Sigmoid colon (tissue), 7 donors: ENCODE measurements around the gene DKC1. TPM values are rescaled to one million over a fixed set of nuclear protein-coding genes. Genes with fewer than 3 reads are reported as not detected.

Experiments used
- DNase-seq: peaks from one replicate; pipeline ENCODE4 v3.0.0-alpha.2; 2019
- H3K27ac ChIP-seq, 4 donors: fragments of 200-600 bp; sonication (generic); one replicate each; pipeline ENCODE4 v1.5.1; 2016 to 2019; ENCODE audit warnings: mild to moderate bottlenecking in 1 of 4
- H3K27me3 ChIP-seq, 3 donors: fragments of 200-600 bp; sonication (generic); one replicate each; pipeline ENCODE4 v1.5.1; 2019; ENCODE audit warnings: mild to moderate bottlenecking in 1 of 3
- H3K36me3 ChIP-seq, 4 donors: fragments of 200-600 bp; sonication (generic); one replicate each; pipeline ENCODE4 v1.5.1; 2016 to 2019
- H3K4me1 ChIP-seq, 4 donors: fragments of 200-600 bp; sonication (generic); one replicate each; pipeline ENCODE4 v1.5.1; 2017 to 2019
- H3K4me3 ChIP-seq, 4 donors: fragments of 200-600 bp; sonication (generic); one replicate each; pipeline ENCODE4 v1.5.1; 2017 to 2019; ENCODE audit warnings: mild to moderate bottlenecking in 2 of 4, moderate library complexity in 1 of 4
- H3K9me3 ChIP-seq, 4 donors: fragments of 200-600 bp in 3 of 4; sonication (generic) in 3 of 4; one replicate each; pipeline versions ENCODE4 v1.5.1 to v1.6.1; 2013 to 2019
- CTCF ChIP-seq, 4 experiments: fragments of 450-650 bp in 3 of 4; fragments of 200-600 bp in 1 of 4; IDR thresholded peaks; one replicate each; pipeline ENCODE4 v1.5.1; 2016 to 2019; ENCODE audit warnings: antibody characterized with exemption in 4 of 4, mild to moderate bottlenecking in 3 of 4, moderate library complexity in 2 of 4
- EP300 ChIP-seq, 4 donors: sonication (generic); formaldehyde crosslinking; IDR thresholded peaks; one replicate each; pipeline ENCODE4 v1.6.1; 2017; ENCODE audit warnings: antibody characterized with exemption in 4 of 4
- POLR2A ChIP-seq, 2 donors: fragments of 450-650 bp; IDR thresholded peaks; one replicate each; pipeline ENCODE4 v1.6.1; 2016; ENCODE audit warnings: antibody characterized with exemption in 2 of 2, mild to moderate bottlenecking in 2 of 2, moderate library complexity in 2 of 2
- POLR2AphosphoS5 ChIP-seq, 4 donors: sonication (generic); formaldehyde crosslinking; IDR thresholded peaks; one replicate each; pipeline ENCODE4 v1.6.1; 2017; ENCODE audit warnings: antibody characterized with exemption in 4 of 4
- WGBS, 2 donors: extraction: QIAGEN DNeasy Blood & Tissue Kit; methylation state at CpG; one replicate each; pipeline ENCODE4 v1.1.7; 2013; 5-methylcytosine and 5-hydroxymethylcytosine counted together
- intact Hi-C: fragments of 100-400 bp; cut with DNase I; formaldehyde crosslinking; loops from one replicate; pipeline ENCODE4 v1.15.1; 2023
- polyA plus RNA-seq, 3 donors: library from polyadenylated mRNA; stranded (reverse); fragments of 200-250 nt; gene quantifications; one replicate each; pipeline ENCODE4 v1.2.3, GENCODE V29; 2013
- total RNA-seq, 4 donors: library from RNA; depleted of rRNA; stranded (reverse); fragments of >200 nt; gene quantifications; one replicate each; pipeline ENCODE4 v1.1.0, GENCODE V29; 2016
- donor health status: healthy with polysubstance abuse.
- donor health status: Bipolar disorder and iron deficiency.
- donor health status: healthy.

Gene DKC1
- total and polyA plus RNA-seq, 7 donors: 18.2 to 47.5 (median 20.0) TPM

- Histone ChIP-seq H3K4me3 (peak overlapping the region; percentile 6 to 57 (median 53)), H3K27ac (peak overlapping the region; percentile 63 to 76 (median 72)), H3K36me3 (no peaks in the 10 kb centered on the region), H3K9me3 (no peaks in the 10 kb centered on the region), H3K27me3 (no peaks in the 10 kb centered on the region), H3K4me1 (peaks cover 0 to 14% (median 0%) of the 10 kb centered on the region in 4 donors)
- intact Hi-C loops: no loop called here
- TF ChIP-seq POLR2A (IDR thresholded peaks at IDR 0.05): no peak
- no peak for TF ChIP-seq CTCF (IDR thresholded peaks at IDR 0.05)
- no peak for TF ChIP-seq EP300 (IDR thresholded peaks at IDR 0.05)
- TF ChIP-seq POLR2AphosphoS5 (IDR thresholded peaks at IDR 0.05): no peak
- WGBS, 2 donors: 7 to 12% methylated on average over 14 to 18 of the region's 20 CpGs
- DNase-seq: no peak
Measured at GRCh38 chrX:154751203-154751668, 11.4 kb upstream of the DKC1 start.

GRCh38 chrX:154751669-154752271, 10.9 kb upstream of the DKC1 start:
- peaks cover 0 to 14% (median 0%) of the 10 kb centered on the region in 4 donors for H3K4me1 ChIP-seq
- H3K36me3 ChIP-seq: no peaks in the 10 kb centered on the region
- intact Hi-C loops: no loop called here
- no peak for DNase-seq
- 59 to 61% methylated on average over 9 of the region's 9 CpGs for WGBS, 2 donors
- H3K9me3 ChIP-seq: no peaks in the 10 kb centered on the region
- H3K27me3 ChIP-seq: no peaks in the 10 kb centered on the region
- H3K4me3 ChIP-seq: peak overlapping the region in 1 of 4 donors; percentile 56
- no peak for TF ChIP-seq POLR2A (IDR thresholded peaks at IDR 0.05)
- TF ChIP-seq CTCF (IDR thresholded peaks at IDR 0.05): no peak
- no peak for TF ChIP-seq EP300 (IDR thresholded peaks at IDR 0.05)
- H3K27ac ChIP-seq: peak overlapping the region in 1 of 4 donors; percentile 76

GRCh38 chrX:154758696-154759095, 4.0 kb upstream of the DKC1 start:
- Histone ChIP-seq H3K9me3 (no peaks in the 10 kb centered on the region), H3K27me3 (no peaks in the 10 kb centered on the region), H3K36me3 (no peaks in the 10 kb centered on the region), H3K27ac (no peak overlapping the region), H3K4me3 (no peak overlapping the region), H3K4me1 (peaks cover 0 to 8% (median 3%) of the 10 kb centered on the region in 4 donors)
- DNase-seq: no peak
- TF ChIP-seq POLR2A (IDR thresholded peaks at IDR 0.05) (no peak), EP300 (IDR thresholded peaks at IDR 0.05) (no peak), POLR2AphosphoS5 (IDR thresholded peaks at IDR 0.05) (no peak), CTCF (IDR thresholded peaks at IDR 0.05) (no peak)
- WGBS, 2 donors: 93 to 94% methylated on average over 4 of the region's 4 CpGs
- intact Hi-C loops: no loop called here

- intact Hi-C loops: loop anchor here (5.0 kb wide), 1 partner anchor 40 kb away; no protein-coding TSS in a partner anchor
- no peak for DNase-seq
- peak overlapping the region; percentile 70 to 83 (median 76) for H3K27ac ChIP-seq
Measured at GRCh38 chrX:154761977-154762536, 607 bp upstream of the DKC1 start.

More at GRCh38 chrX:154761977-154762536, 607 bp upstream of the DKC1 start:
- TF ChIP-seq CTCF (IDR thresholded peaks at IDR 0.05) (no peak), POLR2AphosphoS5 (IDR thresholded peaks at IDR 0.05) (no peak)
- H3K9me3 ChIP-seq: no peaks in the 10 kb centered on the region
- H3K4me1 ChIP-seq: peaks cover 0 to 14% (median 7%) of the 10 kb centered on the region in 4 donors
- H3K4me3 ChIP-seq: peak overlapping the region; percentile 23 to 69 (median 62)
- peaks cover 0 to 16% (median 0%) of the 10 kb centered on the region in 4 donors for H3K36me3 ChIP-seq
- WGBS, 2 donors: 2 to 3% methylated on average over 11 of the region's 11 CpGs
- H3K27me3 ChIP-seq: no peaks in the 10 kb centered on the region
